ENCODE measurements around the gene ABLIM1. TPM values are rescaled to one million over a fixed set of nuclear protein-coding genes. Genes with fewer than 3 reads are reported as not detected.

ABLIM1 gene
- total RNA-seq, 4 donors from 2014 or later = 84.7 to 203 (median 150) TPM

- no peak overlapping the region for H3K4me3 ChIP-seq
- intact Hi-C loops (cut with DNase I; ENCODE audit: low total_unique reads) = loop anchor here (10.0 kb wide), 1 partner anchor 647 kb away; no protein-coding TSS in a partner anchor
- H3K9me3 ChIP-seq = no peaks in the 10 kb centered on the region
- H3K27ac ChIP-seq = peak overlapping the region; percentile 75 to 80 (median 78)
- ATAC-seq = no peak
- H3K36me3 ChIP-seq = no peaks in the 10 kb centered on the region
- H3K27me3 ChIP-seq = no peaks in the 10 kb centered on the region
- TF ChIP-seq POLR2A (IDR thresholded peaks at IDR 0.05) (no peak), CTCF (IDR thresholded peaks at IDR 0.05 in 4 of 5, conservative IDR thresholded peaks at IDR 0.05 in 1 of 5) (no peak)
- H3K4me1 ChIP-seq = peaks cover 21 to 70% of the 10 kb centered on the region in 2 donors
- no peak for DNase-seq
- in situ Hi-C loops (cut with MboI; ENCODE audit: low sequenced_read_pairs in 4 of 4) = loop anchor here in 2 of 4 donors (10.0 kb wide), 1 partner anchor 227 kb away; no protein-coding TSS in a partner anchor
These were observed 179.8 kb downstream of the ABLIM1 start for GRCh38 chr10:114478281-114478680.

GRCh38 chr10:114477285-114477684 is 180.8 kb downstream of the ABLIM1 start:
- no peak for TF ChIP-seq CTCF (IDR thresholded peaks at IDR 0.05 in 4 of 5, conservative IDR thresholded peaks at IDR 0.05 in 1 of 5)
- TF ChIP-seq POLR2A (IDR thresholded peaks at IDR 0.05) = peak; percentile 12 to 56
- Histone ChIP-seq H3K36me3 (no peaks in the 10 kb centered on the region), H3K9me3 (no peaks in the 10 kb centered on the region), H3K4me3 (no peak overlapping the region), H3K27me3 (no peaks in the 10 kb centered on the region), H3K4me1 (peaks cover 23 to 71% of the 10 kb centered on the region in 2 donors), H3K27ac (peak overlapping the region; percentile 75 to 80 (median 78))
- peak; percentile 75 to 82 for DNase-seq
- in situ Hi-C loops (cut with MboI; ENCODE audit: low sequenced_read_pairs in 4 of 4) = loop anchor here in 2 of 4 donors (10.0 kb wide), 1 partner anchor 228 kb away; no protein-coding TSS in a partner anchor
- intact Hi-C loops (cut with DNase I; ENCODE audit: low total_unique reads) = loop anchor here (10.0 kb wide), 1 partner anchor 648 kb away; no protein-coding TSS in a partner anchor
- peak; percentile 73 to 80 for ATAC-seq

DNA sequence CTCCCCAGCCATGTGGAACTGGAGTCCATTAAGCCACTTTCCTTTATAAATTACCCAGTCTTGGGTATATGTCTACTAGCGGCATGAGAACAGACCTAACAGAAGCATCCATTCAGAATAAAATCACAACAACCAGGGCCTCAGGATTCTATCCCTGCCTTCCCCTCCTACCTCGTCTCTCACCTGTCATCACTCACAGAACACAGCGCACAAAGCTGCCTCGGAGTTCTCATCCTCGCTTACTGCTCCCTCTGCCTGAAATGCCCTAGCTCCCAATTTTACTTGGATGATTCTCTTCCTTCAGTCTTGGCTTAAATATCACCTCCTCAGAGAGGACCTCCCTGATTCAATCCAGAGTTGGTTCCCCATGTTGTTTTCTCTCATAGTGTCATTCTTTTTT is 183.1 kb downstream of the ABLIM1 start:
- TF ChIP-seq POLR2A (IDR thresholded peaks at IDR 0.05) (no peak), CTCF (IDR thresholded peaks at IDR 0.05 in 4 of 5, conservative IDR thresholded peaks at IDR 0.05 in 1 of 5) (no peak)
- in situ Hi-C loops (cut with MboI; ENCODE audit: low sequenced_read_pairs in 4 of 4) = loop anchor here in 3 of 4 donors (5.0 to 25.0 kb wide), 5 partner anchors 72 to 662 kb away; no protein-coding TSS in a partner anchor
- Histone ChIP-seq H3K9me3 (no peaks in the 10 kb centered on the region), H3K36me3 (no peaks in the 10 kb centered on the region), H3K4me1 (peaks cover 25 to 62% of the 10 kb centered on the region in 2 donors), H3K27ac (peak overlapping the region; percentile 74 to 80 (median 78)), H3K4me3 (no peak overlapping the region), H3K27me3 (no peaks in the 10 kb centered on the region)
- DNase-seq (no peak), ATAC-seq (no peak)
- intact Hi-C loops (cut with DNase I; ENCODE audit: low total_unique reads) = loop anchor here (5.0 to 10.0 kb wide), 3 partner anchors 157 to 650 kb away; no protein-coding TSS in a partner anchor

DNA sequence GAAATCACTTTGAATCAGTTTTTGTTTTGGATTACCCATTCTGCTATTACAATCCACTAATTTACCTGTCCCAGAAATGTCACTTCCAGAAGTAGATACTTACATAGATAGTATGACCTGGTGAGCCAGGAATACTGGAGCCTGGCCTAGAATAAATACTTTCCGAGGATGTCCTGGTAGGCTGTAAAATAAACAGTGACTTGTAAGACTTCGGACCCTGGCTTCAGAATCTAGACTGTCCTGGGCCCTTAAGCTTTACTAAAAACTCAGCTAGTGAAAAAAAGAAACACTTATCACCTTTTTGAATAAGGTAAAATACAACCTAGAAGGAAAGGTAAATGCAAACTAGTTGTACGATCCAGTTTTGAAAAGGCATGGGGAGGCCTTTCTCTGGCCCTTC is 184.3 kb downstream of the ABLIM1 start:
- in situ Hi-C loops (cut with MboI; ENCODE audit: low sequenced_read_pairs in 4 of 4) (loop anchor here in 3 of 4 donors (5.0 to 25.0 kb wide), 5 partner anchors 74 to 664 kb away; no protein-coding TSS in a partner anchor), intact Hi-C loops (cut with DNase I; ENCODE audit: low total_unique reads) (loop anchor here (2.0 to 10.0 kb wide), 4 partner anchors 159 to 651 kb away; no protein-coding TSS in a partner anchor)
- ATAC-seq = no peak
- DNase-seq = no peak
- Histone ChIP-seq H3K4me3 (no peak overlapping the region), H3K4me1 (peaks cover 16 to 51% of the 10 kb centered on the region in 2 donors), H3K27ac (peak overlapping the region; percentile 33 to 80 (median 76)), H3K27me3 (no peaks in the 10 kb centered on the region), H3K36me3 (no peaks in the 10 kb centered on the region), H3K9me3 (no peaks in the 10 kb centered on the region)
- TF ChIP-seq CTCF (IDR thresholded peaks at IDR 0.05 in 4 of 5, conservative IDR thresholded peaks at IDR 0.05 in 1 of 5) (no peak), POLR2A (IDR thresholded peaks at IDR 0.05) (no peak)
